HT1080 (cell line): ENCODE data around the gene RBM5. TPM values are rescaled to one million over a fixed set of nuclear protein-coding genes. Genes with fewer than 3 reads are reported as not detected.

Experiments used
- DNase-seq: peaks from one replicate; pipeline ENCODE4 v3.0.0-alpha.2; 2015; ENCODE audit warnings: low read depth
- total RNA-seq: library from RNA; depleted of rRNA; stranded (reverse); fragments of >200 nt; shearing (Covaris generic); gene quantifications from 2 replicates; pipeline ENCODE4 v1.2.3, GENCODE V29; 2014; rRNA removed

The RBM5 gene
- total RNA-seq, 1 experiment from 2014 or later = 54.7 TPM

DNA sequence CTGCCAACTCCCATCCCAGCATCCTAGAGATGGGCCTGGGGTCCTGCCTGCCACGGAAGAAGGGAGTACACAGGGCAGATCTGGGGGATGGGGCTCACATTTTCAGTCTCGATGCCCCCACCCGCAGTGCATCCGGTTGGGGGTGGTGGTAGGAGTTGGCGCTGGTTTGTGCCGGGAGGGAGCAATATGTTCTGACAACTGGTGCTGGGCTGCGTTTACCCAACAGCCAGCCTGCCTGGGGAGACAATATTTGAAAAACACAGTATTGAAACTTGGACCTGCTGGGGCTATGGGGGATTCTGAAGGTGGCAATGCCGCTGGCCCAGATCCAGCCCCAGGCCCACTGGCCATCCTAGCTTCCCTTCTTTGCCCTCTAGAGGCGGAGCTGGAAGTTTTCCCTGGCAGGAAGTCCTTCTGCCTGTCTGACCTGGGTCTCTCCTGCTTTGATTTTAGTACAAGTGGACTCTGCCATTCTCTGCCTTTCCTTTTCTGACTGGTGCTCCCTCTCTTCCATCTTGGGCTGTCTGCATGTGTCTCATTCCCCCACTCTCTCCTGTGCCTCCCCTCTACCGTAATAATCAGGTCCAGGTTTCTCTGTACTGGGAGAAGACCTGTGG is 69.9 kb downstream of the RBM5 start:
- DNase-seq = no peak

GRCh38 chr3:50160561-50160983 is 71.9 kb downstream of the RBM5 start:
- DNase-seq = no peak

- no peak for DNase-seq
These were observed 72.6 kb downstream of the RBM5 start for GRCh38 chr3:50161320-50161719.

DNA sequence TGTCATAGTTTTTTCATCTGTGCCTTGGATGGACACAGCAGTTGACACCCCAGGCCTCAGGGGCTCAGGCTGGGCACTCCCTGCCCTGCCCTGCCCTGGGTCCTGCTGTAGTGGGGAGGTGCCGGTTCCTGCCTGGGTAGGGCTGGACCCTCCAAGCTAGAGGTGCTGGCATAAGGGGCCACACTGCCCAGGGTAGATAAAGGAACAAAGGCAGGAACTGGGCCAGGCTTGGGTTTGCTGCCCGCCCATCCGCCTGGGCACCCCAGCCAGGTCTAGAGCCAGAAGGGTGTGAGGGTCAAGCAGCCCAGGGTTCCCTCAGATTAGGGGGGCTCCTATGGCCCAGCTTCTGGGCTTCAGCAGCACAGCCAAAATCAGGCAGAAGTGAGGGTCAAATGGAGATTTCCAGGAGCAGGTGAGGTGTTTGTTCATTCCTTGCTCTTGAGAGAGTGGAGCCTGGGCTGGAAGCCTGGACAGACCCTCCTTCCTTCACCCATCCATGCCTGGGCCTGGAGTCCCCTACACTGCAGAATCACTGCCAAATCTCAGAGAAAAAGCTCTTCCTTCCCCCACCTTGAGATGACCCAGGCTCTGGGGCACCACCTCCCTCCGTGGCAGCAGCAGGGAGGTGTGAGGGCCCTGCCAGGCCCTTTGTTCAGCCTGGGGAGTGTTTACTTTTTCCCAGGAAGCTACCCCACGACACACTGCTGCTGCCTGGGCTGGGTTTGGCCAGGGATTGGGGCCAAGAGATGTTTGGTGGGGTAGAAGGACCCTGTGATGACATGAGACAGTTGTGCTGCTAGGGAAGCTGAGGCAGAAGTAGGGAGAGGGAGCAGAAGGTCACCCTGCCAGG is 73.5 kb downstream of the RBM5 start:
- DNase-seq = no peak

DNA sequence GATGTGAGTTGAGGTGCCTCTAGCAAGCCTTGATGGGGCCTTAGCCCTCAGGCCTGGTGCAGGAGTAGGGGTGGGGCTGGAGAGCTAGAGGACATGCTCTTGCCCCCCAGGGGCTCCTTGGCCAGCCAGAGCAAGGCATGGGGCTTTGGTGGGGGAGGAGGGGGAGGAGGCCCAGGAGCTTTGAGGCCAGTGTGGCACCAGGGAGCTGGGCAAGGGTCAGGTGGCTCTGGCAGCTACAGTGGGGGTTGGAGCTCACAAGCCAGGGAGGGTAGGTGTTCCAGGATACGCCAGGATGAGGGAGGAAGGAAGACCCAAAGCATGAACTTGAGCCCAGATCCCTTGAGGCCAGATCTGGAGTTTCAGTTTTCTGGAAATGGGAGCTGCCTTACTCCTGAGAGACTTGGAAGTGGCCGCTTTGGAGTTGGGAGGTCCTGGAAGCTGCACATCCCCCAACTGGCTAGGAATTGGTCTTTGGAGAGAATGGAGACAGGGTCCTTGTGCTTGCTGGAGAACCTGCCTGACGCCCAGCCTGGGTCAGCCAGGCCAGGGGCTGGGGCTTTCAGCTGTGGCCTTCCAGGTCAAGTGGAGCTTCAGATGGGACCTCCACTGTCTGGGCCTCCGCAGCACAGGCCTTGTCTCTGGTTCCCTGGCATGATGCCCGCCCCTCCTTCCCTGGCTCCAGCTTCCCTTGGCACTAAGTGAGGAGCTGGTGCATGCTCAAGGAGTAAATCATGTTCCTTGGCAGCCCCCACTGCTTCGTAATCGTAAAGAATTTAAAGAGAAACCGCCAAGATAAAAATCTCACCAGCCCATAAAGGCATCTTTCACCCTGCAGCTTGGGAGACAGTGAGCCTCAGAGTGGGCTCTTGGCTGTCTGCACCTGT is 75.1 kb downstream of the RBM5 start:
- DNase-seq = peak; percentile 90

- no peak for DNase-seq
These were observed 75.8 kb downstream of the RBM5 start for GRCh38 chr3:50164481-50164880.

- DNase-seq = no peak
These were observed 76.5 kb downstream of the RBM5 start for GRCh38 chr3:50164984-50165909.

DNA sequence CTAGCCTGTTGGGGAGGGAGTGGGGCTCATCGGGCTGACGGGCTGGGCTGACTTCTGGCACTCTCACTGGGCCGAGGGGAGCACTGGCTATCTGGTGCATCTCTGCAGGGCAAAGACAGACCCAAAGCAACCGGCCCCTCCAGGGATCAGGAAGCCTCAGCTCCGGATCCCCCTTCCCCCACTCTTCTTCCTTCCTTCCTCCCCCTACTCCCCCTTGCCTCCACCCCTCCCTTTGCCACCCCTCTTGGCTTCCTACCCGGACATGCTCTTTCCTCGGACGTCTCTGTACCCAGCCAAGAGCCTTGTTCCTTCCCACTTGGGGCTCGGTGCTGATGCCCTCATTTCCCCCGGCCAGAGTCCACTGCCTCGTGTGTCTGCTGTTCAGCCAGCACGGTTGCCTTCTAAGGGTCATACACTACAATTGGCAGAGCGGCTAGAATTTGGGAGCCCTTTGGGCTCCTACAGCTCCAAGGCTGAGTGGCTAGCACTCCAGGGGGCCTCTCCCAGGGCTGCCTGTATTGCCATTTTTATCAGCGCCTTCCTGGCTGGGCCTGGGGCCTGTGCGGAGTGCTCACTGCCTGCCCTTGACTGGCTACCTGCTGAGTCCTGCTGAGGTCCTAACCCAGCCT is 77.3 kb downstream of the RBM5 start:
- no peak for DNase-seq

DNA sequence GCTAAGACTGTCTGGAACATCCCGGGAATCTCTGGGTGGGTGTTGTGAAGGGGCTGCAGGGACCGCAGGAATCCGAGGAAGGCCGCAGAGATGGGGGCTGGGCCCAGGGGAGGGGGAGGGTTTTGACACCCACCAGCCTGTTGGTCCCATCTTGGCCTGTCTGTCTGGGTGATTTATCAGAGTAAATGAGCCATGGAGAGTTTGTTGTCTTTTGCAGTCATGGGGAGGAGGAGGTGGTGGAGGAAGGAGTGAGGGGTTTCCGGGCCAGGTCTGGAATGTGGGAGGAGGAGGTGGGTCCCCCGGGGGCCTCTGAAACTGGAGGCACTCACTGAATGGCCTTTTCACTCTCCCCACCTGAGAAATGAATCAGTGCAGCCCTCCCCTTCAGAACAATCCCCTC is 77.9 kb downstream of the RBM5 start:
- peak; percentile 36 for DNase-seq

DNA sequence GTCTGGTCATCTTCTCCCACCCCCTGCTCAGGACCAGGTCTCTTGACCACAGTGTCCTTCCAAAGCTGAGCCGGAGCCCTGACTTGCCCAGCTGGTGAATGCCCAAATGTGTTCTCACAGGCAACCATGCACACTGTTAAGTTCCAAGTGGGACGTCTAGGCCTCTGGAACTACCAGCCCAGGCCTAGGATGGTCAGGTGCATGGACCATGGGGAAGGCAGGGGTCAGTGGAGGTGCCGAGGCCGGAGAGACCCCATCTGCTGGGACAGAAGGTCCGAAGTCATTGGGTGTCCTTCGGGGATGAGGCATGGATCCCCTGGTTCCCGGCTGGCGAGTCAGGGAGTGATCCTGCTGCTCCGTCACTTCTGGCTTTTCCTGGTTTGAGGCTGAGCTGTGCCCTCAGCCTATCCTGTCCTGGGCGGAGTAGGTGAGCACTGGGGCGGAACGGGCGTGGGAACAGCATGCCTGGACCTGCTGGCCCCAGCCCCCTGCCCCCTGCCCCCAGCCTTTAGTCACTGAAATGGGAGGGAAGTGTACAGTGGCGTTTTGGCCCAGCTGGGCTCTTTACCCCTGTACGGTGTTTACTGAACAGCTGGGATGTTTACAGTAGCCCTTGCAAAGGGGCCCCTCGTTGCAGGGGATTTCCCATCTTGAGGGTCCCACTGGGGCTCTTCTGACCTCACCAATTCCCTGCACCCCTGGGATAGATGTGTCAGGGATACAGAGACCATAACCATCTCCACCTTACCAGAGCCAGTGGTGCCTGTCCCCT is 78.5 kb downstream of the RBM5 start:
- DNase-seq = peak; percentile 50

- no peak for DNase-seq
These were observed 79.1 kb downstream of the RBM5 start for GRCh38 chr3:50167841-50168209.

GRCh38 chr3:50168388-50168787 is 79.7 kb downstream of the RBM5 start:
- no peak for DNase-seq

Other genes with a start within 250 kb of the RBM5 start
- 13.4 and 15.1 TPM in 2 replicates for gene TRAIP, start 232.4 kb upstream of the RBM5 start, total RNA-seq
- 0.23 TPM in 1 of 2 replicates, not detected in the other for gene CAMKV, start 219.0 kb upstream of the RBM5 start, total RNA-seq
- 1.2 TPM in 2 replicates for gene MST1R, start 185.0 kb upstream of the RBM5 start, total RNA-seq
- gene MON1A, start 159.1 kb upstream of the RBM5 start, total RNA-seq = 24.0 and 31.1 TPM in 2 replicates
- 34.1 and 43.8 TPM in 2 replicates for gene RBM6, start 148.8 kb upstream of the RBM5 start, total RNA-seq
- gene SEMA3F, start 66.4 kb downstream of the RBM5 start, total RNA-seq = 45.7 and 48.6 TPM in 2 replicates
- gene GNAT1, start 102.7 kb downstream of the RBM5 start, total RNA-seq = not detected in 2 replicates
- 2.2 TPM in 1 of 2 replicates, not detected in the other for gene SLC38A3, start 116.4 kb downstream of the RBM5 start, total RNA-seq
- gene GNAI2, start 147.3 kb downstream of the RBM5 start, total RNA-seq = 304 and 403 TPM in 2 replicates
- 4.0 and 5.0 TPM in 2 replicates for gene SEMA3B, start 180.2 kb downstream of the RBM5 start, total RNA-seq
- not detected in 2 replicates for gene LSMEM2, start 190.2 kb downstream of the RBM5 start, total RNA-seq
- gene IFRD2, start 203.5 kb downstream of the RBM5 start, total RNA-seq = 168 and 172 TPM in 2 replicates
- gene HYAL3, start 210.5 kb downstream of the RBM5 start, total RNA-seq = 10.4 and 11.6 TPM in 2 replicates
- gene NAA80, start 210.5 kb downstream of the RBM5 start, total RNA-seq = 13.1 and 23.5 TPM in 2 replicates
- gene HYAL1, start 214.7 kb downstream of the RBM5 start, total RNA-seq = 0.40 and 0.43 TPM in 2 replicates
- 91.6 and 97.5 TPM in 2 replicates for gene HYAL2, start 233.8 kb downstream of the RBM5 start, total RNA-seq
- 40.6 and 53.3 TPM in 2 replicates for gene TUSC2, start 239.3 kb downstream of the RBM5 start, total RNA-seq